ENCODE results near the gene MYOM1.

The MYOM1 gene

GRCh38 chr18:3095921-3096320 lies 123.8 kb downstream of the MYOM1 start:
- Histone ChIP-seq H3K9me3 (ENCODE audit: control insufficient read depth, insufficient read depth, low read length) (no peaks in the 10 kb centered on the region), H3K27me3 (ENCODE audit: control insufficient read depth, low read length) (no peaks in the 10 kb centered on the region), H3K9me2 (replicated peaks; ENCODE audit: control insufficient read depth, low read length) (no peaks in the 10 kb centered on the region), H4K20me1 (ENCODE audit: control insufficient read depth, insufficient read depth, low read depth, low read length) (no peaks in the 10 kb centered on the region), H3K4me3 (ENCODE audit: low read length) (no peak overlapping the region), H3F3A (ENCODE audit: control insufficient read depth, insufficient read depth) (no peaks in the 10 kb centered on the region), H3K4me1 (ENCODE audit: control insufficient read depth, low read length) (peaks cover 7% of the 10 kb centered on the region; the same call in 1 of the 2 replicates), H3K27ac (ENCODE audit: low read depth, low read length) (no peak overlapping the region), H3K36me3 (ENCODE audit: control insufficient read depth, low read length) (no peaks in the 10 kb centered on the region), H3K79me2 (ENCODE audit: control insufficient read depth, low read length) (no peaks in the 10 kb centered on the region), H3K4me2 (ENCODE audit: low read length) (no peak overlapping the region)
- TF ChIP-seq EZH2phosphoT487 (IDR thresholded peaks at IDR 0.05; ENCODE audit: borderline replicate concordance, low read length) (no peak), CTCF (IDR thresholded peaks at IDR 0.05; ENCODE audit: low read depth, low read length, poor library complexity, severe bottlenecking) (no peak)

GRCh38 chr18:3094338-3094684 lies 125.5 kb downstream of the MYOM1 start:
- TF ChIP-seq EZH2phosphoT487 (IDR thresholded peaks at IDR 0.05; ENCODE audit: borderline replicate concordance, low read length) (no peak), CTCF (IDR thresholded peaks at IDR 0.05; ENCODE audit: low read depth, low read length, poor library complexity, severe bottlenecking) (peak; percentile 13)
- H4K20me1 ChIP-seq (ENCODE audit: control insufficient read depth, insufficient read depth, low read depth, low read length), result no peaks in the 10 kb centered on the region
- no peaks in the 10 kb centered on the region for H3K79me2 ChIP-seq (ENCODE audit: control insufficient read depth, low read length)
- no peaks in the 10 kb centered on the region for H3K9me2 ChIP-seq (replicated peaks; ENCODE audit: control insufficient read depth, low read length)
- H3F3A ChIP-seq (ENCODE audit: control insufficient read depth, insufficient read depth), result no peaks in the 10 kb centered on the region
- H3K27me3 ChIP-seq (ENCODE audit: control insufficient read depth, low read length), result no peaks in the 10 kb centered on the region
- H3K27ac ChIP-seq (ENCODE audit: low read depth, low read length), result no peak overlapping the region
- no peaks in the 10 kb centered on the region for H3K9me3 ChIP-seq (ENCODE audit: control insufficient read depth, insufficient read depth, low read length)
- H3K4me1 ChIP-seq (ENCODE audit: control insufficient read depth, low read length), result peaks cover 7% of the 10 kb centered on the region; the same call in 1 of the 2 replicates
- H3K36me3 ChIP-seq (ENCODE audit: control insufficient read depth, low read length), result no peaks in the 10 kb centered on the region
- H3K4me3 ChIP-seq (ENCODE audit: low read length), result no peak overlapping the region
- H3K4me2 ChIP-seq (ENCODE audit: low read length), result no peak overlapping the region

- Histone ChIP-seq H3K27me3 (ENCODE audit: control insufficient read depth, low read length) (no peaks in the 10 kb centered on the region), H3K79me2 (ENCODE audit: control insufficient read depth, low read length) (no peaks in the 10 kb centered on the region), H3K9me2 (replicated peaks; ENCODE audit: control insufficient read depth, low read length) (no peaks in the 10 kb centered on the region), H3K4me3 (ENCODE audit: low read length) (no peak overlapping the region), H3K27ac (ENCODE audit: low read depth, low read length) (no peak overlapping the region), H3K4me1 (ENCODE audit: control insufficient read depth, low read length) (peaks cover 7% of the 10 kb centered on the region; the same call in 1 of the 2 replicates), H3F3A (ENCODE audit: control insufficient read depth, insufficient read depth) (no peaks in the 10 kb centered on the region), H3K9me3 (ENCODE audit: control insufficient read depth, insufficient read depth, low read length) (no peaks in the 10 kb centered on the region), H4K20me1 (ENCODE audit: control insufficient read depth, insufficient read depth, low read depth, low read length) (no peaks in the 10 kb centered on the region), H3K4me2 (ENCODE audit: low read length) (no peak overlapping the region), H3K36me3 (ENCODE audit: control insufficient read depth, low read length) (no peaks in the 10 kb centered on the region)
- TF ChIP-seq CTCF (IDR thresholded peaks at IDR 0.05; ENCODE audit: low read depth, low read length, poor library complexity, severe bottlenecking), result no peak
- TF ChIP-seq EZH2phosphoT487 (IDR thresholded peaks at IDR 0.05; ENCODE audit: borderline replicate concordance, low read length), result no peak
Measured at GRCh38 chr18:3093624-3094337, 126.0 kb downstream of the MYOM1 start.

Data from DOHH2 (cell line).